ENCODE results near the gene PRR29. TPM values are rescaled to one million over a fixed set of nuclear protein-coding genes. Genes with fewer than 3 reads are reported as not detected.

Gene PRR29
- total RNA-seq, 4 donors from 2014 or later, result 0.30 TPM; not detected in 3

DNA sequence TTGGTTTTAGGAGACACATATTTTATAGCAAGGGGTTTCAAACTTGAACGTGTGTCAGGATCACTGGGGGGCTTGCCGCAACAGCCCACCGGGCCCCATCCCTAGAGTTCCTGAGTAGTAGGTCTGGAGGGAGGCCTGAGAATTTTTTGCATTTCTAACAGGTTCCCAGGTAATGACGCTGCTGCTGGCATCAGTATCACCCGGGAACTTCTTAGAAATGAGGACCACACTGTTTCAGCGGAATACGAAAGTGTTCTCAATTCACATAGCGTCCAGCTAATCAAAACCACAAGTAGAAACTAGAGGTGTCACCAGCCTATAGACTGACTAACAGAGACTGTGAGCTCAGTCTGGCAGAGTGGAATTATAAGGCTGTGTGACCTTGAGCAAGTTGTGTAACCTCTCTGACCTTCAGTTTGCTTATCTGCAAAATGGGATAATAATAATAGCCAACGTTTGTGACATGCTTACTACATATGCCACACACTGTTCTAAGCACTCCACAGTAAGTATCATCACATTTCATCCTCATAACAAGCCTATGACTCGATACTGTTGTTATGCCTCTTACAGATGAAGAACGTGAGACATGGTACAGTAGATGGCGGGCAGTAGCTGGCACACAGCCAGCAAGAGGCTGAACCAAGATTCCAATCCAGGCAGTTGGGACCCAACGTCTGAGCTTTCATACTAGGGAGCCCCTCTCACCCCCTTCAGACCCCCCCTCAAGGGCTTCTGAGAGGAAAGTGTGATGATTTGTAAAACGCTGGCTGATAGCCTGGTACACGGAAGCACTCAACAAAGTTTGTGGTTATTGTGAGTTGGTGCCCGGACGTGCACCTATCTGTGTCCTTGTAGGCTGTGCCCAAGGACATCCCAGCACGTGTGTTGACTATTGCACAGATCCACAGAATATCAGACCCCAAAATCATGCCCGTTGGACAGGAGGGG is 26.9 kb downstream of the PRR29 start:
- TF ChIP-seq POLR2A (IDR thresholded peaks at IDR 0.05), result no peak
- TF ChIP-seq, protein P1, sequence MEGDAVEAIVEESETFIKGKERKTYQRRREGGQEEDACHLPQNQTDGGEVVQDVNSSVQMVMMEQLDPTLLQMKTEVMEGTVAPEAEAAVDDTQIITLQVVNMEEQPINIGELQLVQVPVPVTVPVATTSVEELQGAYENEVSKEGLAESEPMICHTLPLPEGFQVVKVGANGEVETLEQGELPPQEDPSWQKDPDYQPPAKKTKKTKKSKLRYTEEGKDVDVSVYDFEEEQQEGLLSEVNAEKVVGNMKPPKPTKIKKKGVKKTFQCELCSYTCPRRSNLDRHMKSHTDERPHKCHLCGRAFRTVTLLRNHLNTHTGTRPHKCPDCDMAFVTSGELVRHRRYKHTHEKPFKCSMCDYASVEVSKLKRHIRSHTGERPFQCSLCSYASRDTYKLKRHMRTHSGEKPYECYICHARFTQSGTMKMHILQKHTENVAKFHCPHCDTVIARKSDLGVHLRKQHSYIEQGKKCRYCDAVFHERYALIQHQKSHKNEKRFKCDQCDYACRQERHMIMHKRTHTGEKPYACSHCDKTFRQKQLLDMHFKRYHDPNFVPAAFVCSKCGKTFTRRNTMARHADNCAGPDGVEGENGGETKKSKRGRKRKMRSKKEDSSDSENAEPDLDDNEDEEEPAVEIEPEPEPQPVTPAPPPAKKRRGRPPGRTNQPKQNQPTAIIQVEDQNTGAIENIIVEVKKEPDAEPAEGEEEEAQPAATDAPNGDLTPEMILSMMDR (IDR thresholded peaks at IDR 0.05), result no peak
- no peak for TF ChIP-seq POLR2AphosphoS5 (IDR thresholded peaks at IDR 0.05)
- no peak for TF ChIP-seq EP300 (IDR thresholded peaks at IDR 0.05)
- H3K4me1 ChIP-seq, result peaks cover 15% of the 10 kb centered on the region
- DNase-seq (ENCODE audit: low spot score in 2 of 2), result peak; percentile 60 to 69
- H3K36me3 ChIP-seq, result no peaks in the 10 kb centered on the region
- H3K4me3 ChIP-seq, result peak overlapping the region; percentile 2
- H3K27me3 ChIP-seq, result no peaks in the 10 kb centered on the region
- 61% methylated on average over 19 of the region's 19 CpGs for WGBS
- no peak overlapping the region for H3K27ac ChIP-seq
- no peaks in the 10 kb centered on the region for H3K9me3 ChIP-seq

- Histone ChIP-seq H3K4me3 (peak overlapping the region; percentile 2), H3K4me1 (peaks cover 11% of the 10 kb centered on the region), H3K27me3 (no peaks in the 10 kb centered on the region)
Observed at GRCh38 chr17:64025732-64026294, 27.7 kb downstream of the PRR29 start.

GRCh38 chr17:64028874-64029464 is 30.8 kb downstream of the PRR29 start:
- Histone ChIP-seq H3K4me3 (no peak overlapping the region), H3K27ac (no peak overlapping the region), H3K4me1 (peaks cover 11% of the 10 kb centered on the region), H3K9me3 (no peaks in the 10 kb centered on the region), H3K27me3 (no peaks in the 10 kb centered on the region), H3K36me3 (no peaks in the 10 kb centered on the region)
- TF ChIP-seq EP300 (IDR thresholded peaks at IDR 0.05) (no peak), POLR2A (IDR thresholded peaks at IDR 0.05) (no peak)
- TF ChIP-seq, protein P1 (IDR thresholded peaks at IDR 0.05), result peak; percentile 45 to 70
- 19% methylated on average over 3 of the region's 3 CpGs for WGBS
- DNase-seq (ENCODE audit: low spot score in 2 of 2), result peak in 1 of 2 donors; percentile 71

More at GRCh38 chr17:64025732-64026294, 27.7 kb downstream of the PRR29 start:
- peak; percentile 89 to 90 for DNase-seq (ENCODE audit: low spot score in 2 of 2)
- no peak for TF ChIP-seq EP300 (IDR thresholded peaks at IDR 0.05)
- TF ChIP-seq, protein P1 (IDR thresholded peaks at IDR 0.05), result peak; percentile 86 to 92
- no peaks in the 10 kb centered on the region for H3K36me3 ChIP-seq
- H3K27ac ChIP-seq, result no peak overlapping the region
- 2% methylated on average over 10 of the region's 21 CpGs for WGBS
- no peaks in the 10 kb centered on the region for H3K9me3 ChIP-seq

DNA sequence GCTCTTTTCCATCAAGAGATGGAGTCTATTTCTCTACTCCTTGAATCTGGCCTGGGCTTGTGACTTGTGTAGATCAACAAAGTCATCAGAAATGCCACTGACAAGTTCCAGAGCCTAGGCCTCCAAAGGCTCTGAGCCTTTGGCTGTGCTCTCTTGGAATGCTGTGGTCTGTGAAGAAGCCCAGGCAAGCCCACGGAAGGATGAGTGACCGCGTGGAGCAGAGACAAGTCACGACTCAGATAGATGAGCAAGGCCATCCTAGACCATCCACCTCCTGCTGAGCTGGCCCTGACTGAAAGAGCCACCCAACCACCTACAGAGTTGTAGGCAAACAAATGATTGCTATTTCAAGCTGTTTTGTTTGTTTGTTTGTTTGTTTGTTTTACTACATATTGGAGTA is 33.9 kb downstream of the PRR29 start:
- peak in 1 of 2 donors; percentile 29 for DNase-seq (ENCODE audit: low spot score in 2 of 2)
- Histone ChIP-seq H3K27ac (no peak overlapping the region), H3K27me3 (no peaks in the 10 kb centered on the region), H3K36me3 (no peaks in the 10 kb centered on the region), H3K4me3 (no peak overlapping the region), H3K4me1 (no peaks in the 10 kb centered on the region), H3K9me3 (no peaks in the 10 kb centered on the region)
- WGBS, result 71% methylated on average over 4 of the region's 4 CpGs
- TF ChIP-seq POLR2A (IDR thresholded peaks at IDR 0.05) (no peak), POLR2AphosphoS5 (IDR thresholded peaks at IDR 0.05) (no peak), EP300 (IDR thresholded peaks at IDR 0.05) (no peak)
- TF ChIP-seq, protein P1 (IDR thresholded peaks at IDR 0.05), result no peak
